SKM-1 (cell line): Measurements from ENCODE around the gene ZNF407.

Source experiments
- DNase-seq: peaks from one replicate; lab custom pipeline; 2025; ENCODE audit not compliant: unreplicated experiment; lab: John Stamatoyannopoulos, UW

Gene ZNF407

DNA sequence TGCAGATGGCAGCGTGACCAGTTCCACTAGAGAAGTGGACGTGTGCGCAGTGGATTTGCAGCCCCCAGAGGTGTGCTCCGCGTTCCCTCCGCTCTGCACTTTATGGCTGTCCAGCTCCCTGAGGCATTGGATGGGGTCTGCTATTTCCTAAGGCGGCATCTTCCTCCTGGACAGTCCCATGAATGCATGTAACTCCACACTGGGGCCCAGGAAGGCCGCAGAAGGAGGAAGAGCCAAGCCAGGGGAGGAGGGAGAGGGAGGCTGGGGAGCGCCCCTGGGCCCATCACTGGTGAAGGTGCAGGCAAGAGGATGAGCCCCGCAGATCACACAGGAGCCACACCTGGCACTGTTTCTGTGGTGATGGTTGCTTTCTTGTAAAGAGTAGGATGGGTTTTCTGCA is 512.1 kb downstream of the ZNF407 start:
- DNase-seq, result no peak

- no peak for DNase-seq
These were observed 512.6 kb downstream of the ZNF407 start for GRCh38 chr18:75110311-75110710.

DNA sequence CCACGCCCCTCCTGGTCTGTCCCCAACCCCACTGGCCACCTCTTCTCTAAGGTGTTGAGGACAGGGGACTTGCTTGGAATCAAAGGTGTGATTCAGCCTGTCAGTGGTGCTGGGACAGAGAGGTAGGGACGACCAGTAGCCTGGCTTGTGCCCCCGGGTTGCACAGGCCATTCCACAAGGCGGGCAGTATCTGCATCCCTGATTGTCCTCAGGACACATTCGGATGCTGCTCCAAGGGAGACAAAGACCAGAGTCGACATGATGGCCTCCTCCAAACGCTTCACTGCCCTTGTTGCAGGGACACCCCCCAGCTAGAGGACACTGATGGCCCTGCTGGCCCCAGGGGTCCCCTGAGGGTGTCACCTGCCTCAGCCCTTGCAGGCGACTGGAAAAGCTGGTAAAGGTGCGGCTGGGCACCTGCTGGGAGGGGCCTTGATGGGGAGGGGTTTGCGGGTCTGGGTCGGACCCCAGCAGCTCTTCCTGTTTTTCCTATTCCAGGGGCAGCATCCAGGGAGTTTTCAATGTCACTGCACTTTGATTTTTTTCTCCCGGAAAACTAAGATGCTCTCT is 513.3 kb downstream of the ZNF407 start:
- no peak for DNase-seq

- DNase-seq, result no peak
These were observed 514.1 kb downstream of the ZNF407 start for GRCh38 chr18:75111760-75112159.

DNA sequence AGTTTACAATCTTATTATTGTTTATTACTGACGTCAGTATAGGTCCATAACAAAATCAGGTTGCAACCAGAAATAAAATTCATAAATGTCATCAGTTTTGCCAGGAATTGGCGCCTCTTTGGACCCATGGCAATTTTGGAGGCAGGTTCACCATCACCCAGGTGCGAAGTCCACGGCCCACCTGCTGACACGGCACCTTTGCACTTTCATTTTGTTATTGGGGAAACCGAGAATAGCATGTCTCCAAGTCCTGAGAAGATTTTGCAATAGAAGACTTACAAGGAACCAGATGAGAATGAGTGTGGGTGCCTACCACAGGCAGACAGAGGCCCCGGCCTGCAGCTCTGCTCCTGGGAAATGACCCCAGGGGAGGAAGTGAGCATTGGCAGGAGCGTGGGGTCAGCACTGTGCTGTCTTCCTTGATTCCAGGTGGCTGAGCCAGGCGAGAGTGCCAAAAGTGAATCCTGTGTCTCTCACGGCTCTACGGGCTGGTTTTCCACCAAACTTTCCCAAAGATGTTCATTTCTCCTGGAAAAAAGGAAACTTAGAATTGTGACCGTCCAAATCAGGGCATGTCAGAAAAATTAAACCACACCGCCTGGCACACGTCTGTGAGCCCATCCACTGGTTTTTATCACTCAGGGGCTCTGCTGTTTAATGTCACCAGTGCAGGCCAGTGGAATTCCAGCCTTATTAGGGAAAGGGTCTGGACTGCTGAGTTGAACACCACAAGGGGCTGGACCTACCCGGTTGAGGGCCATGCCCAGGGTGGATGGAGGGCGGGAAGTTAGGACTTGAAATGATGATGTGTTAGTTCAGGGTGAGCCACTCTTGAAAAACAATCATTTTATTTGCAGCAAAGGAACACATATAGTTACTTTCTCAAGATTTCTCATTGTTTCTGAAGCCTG is 514.8 kb downstream of the ZNF407 start:
- no peak for DNase-seq

GRCh38 chr18:75113455-75113854 is 515.8 kb downstream of the ZNF407 start:
- no peak for DNase-seq

DNA sequence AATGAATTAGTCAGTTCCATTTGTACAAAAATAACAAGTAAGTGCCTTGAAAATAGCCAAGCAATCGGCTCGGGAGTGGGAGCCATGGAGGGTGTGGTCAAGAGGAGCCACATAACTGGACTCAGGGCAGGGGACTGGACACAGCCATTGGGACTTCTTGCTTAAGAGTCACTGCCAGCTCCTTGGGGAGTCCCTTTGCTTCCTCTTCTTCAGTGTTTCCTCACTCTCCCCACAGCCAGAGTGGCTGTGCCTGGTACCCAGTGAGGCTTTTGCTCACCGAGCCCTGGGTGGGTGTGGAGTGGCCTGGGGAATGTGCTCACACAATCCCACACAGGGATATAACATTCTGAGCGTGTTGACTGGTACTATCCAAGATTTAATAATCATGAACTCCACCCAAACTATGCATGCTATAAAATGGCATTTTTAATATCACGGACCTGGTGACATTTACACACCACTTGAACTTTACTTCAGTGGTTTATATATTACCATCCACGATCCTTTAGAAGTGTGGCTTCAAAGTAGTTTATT is 516.6 kb downstream of the ZNF407 start:
- DNase-seq, result no peak
